ENCODE results near the gene NDUFB11. TPM values are rescaled to one million over a fixed set of nuclear protein-coding genes. Genes with fewer than 3 reads are reported as not detected.

Gene NDUFB11
- total and polyA plus RNA-seq, 8 donors = 33.7 to 51.4 (median 45.8) TPM

GRCh38 chrX:47176101-47176740, 31.7 kb upstream of the NDUFB11 start:
- 74 to 94% methylated on average over 23 of the region's 23 CpGs for WGBS, 2 donors
- intact Hi-C loops (cut with DNase I) = no loop called here
- Histone ChIP-seq H3K4me3 (no peak overlapping the region), H3K4me1 (no peaks in the 10 kb centered on the region), H3K27me3 (no peaks in the 10 kb centered on the region), H3K9me3 (no peaks in the 10 kb centered on the region), H3K27ac (no peak overlapping the region), H3K36me3 (peaks cover 0 to 6% (median 1%) of the 10 kb centered on the region in 3 donors)
- FAIRE-seq (no peak), DNase-seq (peak in 1 of 6 donors; percentile 44), ATAC-seq (no peak)
- no peak for TF ChIP-seq CTCF (IDR thresholded peaks at IDR 0.05)

- 90 to 97% methylated on average over 12 of the region's 12 CpGs for WGBS, 2 donors
- no peak overlapping the region for H3K27ac ChIP-seq
- DNase-seq (peak in 1 of 6 donors; percentile 34), FAIRE-seq (no peak), ATAC-seq (no peak)
- H3K4me3 ChIP-seq = no peak overlapping the region
- no peaks in the 10 kb centered on the region for H3K27me3 ChIP-seq
- no peaks in the 10 kb centered on the region for H3K9me3 ChIP-seq
- intact Hi-C loops (cut with DNase I) = no loop called here
- H3K36me3 ChIP-seq = peaks cover 0 to 5% (median 0%) of the 10 kb centered on the region in 3 donors
- H3K4me1 ChIP-seq = no peaks in the 10 kb centered on the region
- no peak for TF ChIP-seq CTCF (IDR thresholded peaks at IDR 0.05)
Measured at GRCh38 chrX:47175588-47175980, 31.1 kb upstream of the NDUFB11 start.

- peak in 1 of 6 donors; percentile 48 for DNase-seq
- H3K4me1 ChIP-seq = no peaks in the 10 kb centered on the region
- ATAC-seq = no peak
- 85 to 88% methylated on average over 23 of the region's 23 CpGs for WGBS, 2 donors
- no peak overlapping the region for H3K27ac ChIP-seq
- peaks cover 0 to 5% (median under 1%) of the 10 kb centered on the region in 3 donors for H3K36me3 ChIP-seq
- no peak overlapping the region for H3K4me3 ChIP-seq
- peaks cover 0 to under 1% (median 0%) of the 10 kb centered on the region in 4 donors for H3K27me3 ChIP-seq
- H3K9me3 ChIP-seq = no peaks in the 10 kb centered on the region
- intact Hi-C loops (cut with DNase I) = no loop called here
- FAIRE-seq = no peak
- TF ChIP-seq CTCF (IDR thresholded peaks at IDR 0.05) = no peak
Measured at GRCh38 chrX:47174846-47175587, 30.5 kb upstream of the NDUFB11 start.

GRCh38 chrX:47174376-47174775, 29.9 kb upstream of the NDUFB11 start:
- ATAC-seq = no peak
- intact Hi-C loops (cut with DNase I) = no loop called here
- Histone ChIP-seq H3K9me3 (no peaks in the 10 kb centered on the region), H3K4me3 (no peak overlapping the region), H3K4me1 (no peaks in the 10 kb centered on the region), H3K36me3 (peaks cover 0 to 5% (median 3%) of the 10 kb centered on the region in 3 donors), H3K27ac (no peak overlapping the region), H3K27me3 (peaks cover 0 to 2% (median 0%) of the 10 kb centered on the region in 4 donors)
- no peak for FAIRE-seq
- WGBS, 2 donors = 78 to 92% methylated on average over 12 of the region's 12 CpGs
- no peak for TF ChIP-seq CTCF (IDR thresholded peaks at IDR 0.05)
- no peak for DNase-seq
